Tibial nerve (tissue), 4 donors: ENCODE data around the gene TMC3.
A peak's percentile ranks its signal among the peaks of the same experiment; 100 is the strongest.

ENCODE experiments used
- CTCF ChIP-seq, 5 experiments: fragments of 200-600 bp in 3 of 5; fragments of 450-650 bp in 2 of 5; sonication (generic) in 3 of 5; IDR thresholded peaks; one replicate each; pipeline ENCODE4 v1.5.1; 2016 to 2019; ENCODE audit warnings: antibody characterized with exemption in 5 of 5, mild to moderate bottlenecking in 3 of 5, moderate library complexity in 2 of 5
- EP300 ChIP-seq, 2 donors: sonication (generic); formaldehyde crosslinking; IDR thresholded peaks; one replicate each; pipeline ENCODE4 v1.6.1; 2017; ENCODE audit warnings: antibody characterized with exemption in 2 of 2, mild to moderate bottlenecking in 1 of 2
- POLR2A ChIP-seq, 2 donors: fragments of 450-650 bp; IDR thresholded peaks; one replicate each; pipeline ENCODE4 v1.6.1; 2017; ENCODE audit warnings: antibody characterized with exemption in 2 of 2, mild to moderate bottlenecking in 2 of 2, moderate library complexity in 2 of 2

DNA sequence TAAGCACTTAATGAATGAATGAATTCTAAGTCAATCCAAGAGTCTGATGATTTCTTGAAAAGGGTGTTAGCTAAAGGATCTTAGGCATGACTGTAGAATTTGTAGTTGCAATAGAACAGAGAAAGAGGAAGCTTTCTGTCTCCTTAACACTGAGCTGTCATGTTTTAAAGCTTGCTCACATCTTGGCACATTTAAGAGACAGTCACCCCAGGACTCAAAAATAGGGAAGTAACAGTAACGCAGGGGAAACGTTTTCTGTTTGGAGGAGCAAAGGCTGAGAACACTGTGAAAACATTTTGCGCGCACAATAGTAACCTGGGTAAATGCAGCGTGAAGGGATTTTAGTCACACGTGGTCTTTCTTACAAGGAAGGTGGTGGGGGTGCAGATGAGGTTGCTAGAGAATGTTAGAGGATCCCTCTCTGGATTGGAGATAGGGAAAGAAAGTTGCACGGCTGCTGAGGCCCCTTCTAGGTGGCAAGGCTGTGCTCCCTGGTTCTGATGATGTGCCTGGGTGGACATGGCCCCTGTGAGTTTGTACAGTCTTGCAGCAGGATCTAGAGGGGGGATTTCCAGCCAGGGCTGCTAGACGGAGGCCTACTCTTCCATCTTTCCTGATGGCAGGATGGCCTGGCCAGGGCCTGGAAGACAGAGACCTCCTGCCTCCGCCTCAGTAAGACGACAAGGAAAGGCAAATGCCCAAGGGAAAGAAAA lies 62.1 kb downstream of the TMC3 start:
- TF ChIP-seq CTCF (IDR thresholded peaks at IDR 0.05) (no peak), POLR2A (IDR thresholded peaks at IDR 0.05) (no peak), EP300 (IDR thresholded peaks at IDR 0.05) (peak in 1 of 2 donors; percentile 31)
